ENCODE data around the gene ADCYAP1. TPM values are rescaled to one million over a fixed set of nuclear protein-coding genes. Genes with fewer than 3 reads are reported as not detected.

ADCYAP1 gene
- total RNA-seq, 4 donors from 2014 or later, result 0.41 to 0.64 TPM; not detected in 2

DNA sequence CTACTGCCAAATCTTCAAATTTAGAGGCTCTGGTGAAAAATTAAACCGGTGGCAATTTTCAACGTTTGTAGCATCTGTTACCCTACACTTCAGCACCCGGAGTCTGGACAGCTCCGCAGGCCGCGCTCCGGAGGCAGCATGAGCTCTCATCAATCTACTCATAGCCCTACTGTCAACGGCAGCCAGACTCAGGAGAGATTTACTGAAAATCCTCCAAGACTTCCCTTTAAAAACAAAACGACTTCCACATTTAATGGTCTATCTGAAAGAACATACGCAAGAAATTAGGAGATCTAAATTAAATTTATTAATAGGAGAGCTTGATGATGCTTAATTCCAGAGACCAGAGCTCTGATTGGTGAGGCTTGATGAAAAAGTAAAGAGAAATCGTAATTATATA is 970 bp upstream of the ADCYAP1 start:
- DNase-seq, result no peak
- Histone ChIP-seq H3K27ac (no peak overlapping the region), H3K4me1 (peaks cover 7 to 34% (median 22%) of the 10 kb centered on the region in 4 donors), H3K9me3 (no peaks in the 10 kb centered on the region), H3K4me3 (no peak overlapping the region), H3K36me3 (no peaks in the 10 kb centered on the region), H3K27me3 (peaks cover 85% of the 10 kb centered on the region)
- WGBS, 2 donors (ENCODE audit: low coverage in 1 of 2), result 7 to 21% methylated on average over 11 of the region's 11 CpGs
- intact Hi-C loops (cut with DNase I; ENCODE audit: low total_unique reads) (no loop called here), in situ Hi-C loops (cut with MboI; ENCODE audit: low pct_ligation_motif_present in 1 of 4, low pct_unique_long_range_greater_than_20kb in 1 of 4, low sequenced_read_pairs in 3 of 4) (no loop called here)
- TF ChIP-seq EP300 (IDR thresholded peaks at IDR 0.05; ENCODE audit: low read depth), result no peak
- no peak for TF ChIP-seq POLR2A (IDR thresholded peaks at IDR 0.05)
- TF ChIP-seq POLR2AphosphoS5 (IDR thresholded peaks at IDR 0.05), result no peak
- TF ChIP-seq, protein P1, sequence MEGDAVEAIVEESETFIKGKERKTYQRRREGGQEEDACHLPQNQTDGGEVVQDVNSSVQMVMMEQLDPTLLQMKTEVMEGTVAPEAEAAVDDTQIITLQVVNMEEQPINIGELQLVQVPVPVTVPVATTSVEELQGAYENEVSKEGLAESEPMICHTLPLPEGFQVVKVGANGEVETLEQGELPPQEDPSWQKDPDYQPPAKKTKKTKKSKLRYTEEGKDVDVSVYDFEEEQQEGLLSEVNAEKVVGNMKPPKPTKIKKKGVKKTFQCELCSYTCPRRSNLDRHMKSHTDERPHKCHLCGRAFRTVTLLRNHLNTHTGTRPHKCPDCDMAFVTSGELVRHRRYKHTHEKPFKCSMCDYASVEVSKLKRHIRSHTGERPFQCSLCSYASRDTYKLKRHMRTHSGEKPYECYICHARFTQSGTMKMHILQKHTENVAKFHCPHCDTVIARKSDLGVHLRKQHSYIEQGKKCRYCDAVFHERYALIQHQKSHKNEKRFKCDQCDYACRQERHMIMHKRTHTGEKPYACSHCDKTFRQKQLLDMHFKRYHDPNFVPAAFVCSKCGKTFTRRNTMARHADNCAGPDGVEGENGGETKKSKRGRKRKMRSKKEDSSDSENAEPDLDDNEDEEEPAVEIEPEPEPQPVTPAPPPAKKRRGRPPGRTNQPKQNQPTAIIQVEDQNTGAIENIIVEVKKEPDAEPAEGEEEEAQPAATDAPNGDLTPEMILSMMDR (IDR thresholded peaks at IDR 0.05), result no peak

DNA sequence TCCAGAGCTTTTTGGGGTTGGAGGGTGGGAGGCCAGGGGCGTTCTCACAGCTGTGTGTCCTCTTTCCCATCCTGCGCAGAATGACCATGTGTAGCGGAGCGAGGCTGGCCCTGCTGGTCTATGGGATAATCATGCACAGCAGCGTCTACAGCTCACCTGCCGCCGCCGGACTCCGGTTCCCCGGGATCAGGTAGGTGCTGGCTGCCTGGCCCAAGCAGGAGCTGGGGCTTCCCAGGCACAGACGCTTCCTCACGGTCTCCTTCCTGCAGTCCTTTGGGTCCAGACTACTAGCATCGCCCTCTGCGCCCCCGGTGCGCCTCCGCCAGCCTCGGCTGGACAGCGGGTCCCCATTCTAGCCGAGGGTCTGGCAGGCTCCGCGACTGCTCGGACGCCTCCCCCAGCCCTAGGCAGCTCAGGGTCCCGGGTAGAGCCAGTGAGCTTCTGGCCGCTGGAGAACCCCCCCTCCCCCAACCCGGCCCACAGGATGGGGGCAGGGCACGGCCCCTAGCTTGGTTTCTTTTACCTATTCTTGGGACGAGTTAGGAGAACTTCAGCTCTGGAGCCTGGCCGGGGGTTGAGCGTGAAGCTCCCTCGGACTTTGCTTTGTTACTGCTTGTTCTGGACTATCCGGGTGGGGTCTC is 756 bp downstream of the ADCYAP1 start:
- intact Hi-C loops (cut with DNase I; ENCODE audit: low total_unique reads), result no loop called here
- DNase-seq, result no peak
- Histone ChIP-seq H3K36me3 (no peaks in the 10 kb centered on the region), H3K4me3 (no peak overlapping the region), H3K9me3 (no peaks in the 10 kb centered on the region), H3K27ac (no peak overlapping the region), H3K4me1 (peaks cover 7 to 42% (median 22%) of the 10 kb centered on the region in 4 donors), H3K27me3 (peaks cover 97% of the 10 kb centered on the region)
- in situ Hi-C loops (cut with MboI; ENCODE audit: low pct_ligation_motif_present in 1 of 4, low pct_unique_long_range_greater_than_20kb in 1 of 4, low sequenced_read_pairs in 3 of 4), result no loop called here
- 27% methylated on average over 28 of the region's 33 CpGs; no CpG with 5 or more reads in 1 of the 2 donors for WGBS, 2 donors (ENCODE audit: low coverage in 1 of 2)
- TF ChIP-seq POLR2A (IDR thresholded peaks at IDR 0.05), result no peak

DNA sequence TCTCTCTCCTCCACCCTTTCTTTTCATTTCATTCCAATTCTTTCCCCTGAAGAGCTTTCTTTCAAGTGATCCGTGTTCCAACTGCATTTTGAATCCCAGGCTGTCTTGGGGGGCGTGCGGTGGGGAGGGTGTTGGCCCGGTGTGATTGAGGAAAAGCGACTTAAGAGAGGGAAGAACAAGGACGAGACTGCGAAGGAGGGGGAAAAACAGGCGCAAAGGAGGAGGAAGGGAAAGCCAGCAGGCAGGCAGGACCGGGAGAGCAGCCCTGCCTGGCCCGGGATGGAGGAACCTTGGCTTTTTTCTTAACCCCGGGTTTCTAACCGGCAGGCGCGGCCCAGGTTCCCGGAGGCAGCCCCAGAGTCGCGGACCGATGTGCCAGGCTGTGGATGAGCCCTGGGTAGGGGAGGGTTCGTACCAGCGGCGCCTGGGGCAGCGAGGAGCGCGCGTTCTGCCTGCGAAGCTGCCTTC is 1.3 kb downstream of the ADCYAP1 start:
- TF ChIP-seq POLR2A (IDR thresholded peaks at IDR 0.05), result no peak
- TF ChIP-seq, protein P1 (IDR thresholded peaks at IDR 0.05), result no peak
- no peak for TF ChIP-seq POLR2AphosphoS5 (IDR thresholded peaks at IDR 0.05)
- no peak for TF ChIP-seq EP300 (IDR thresholded peaks at IDR 0.05; ENCODE audit: low read depth)
- intact Hi-C loops (cut with DNase I; ENCODE audit: low total_unique reads) (no loop called here), in situ Hi-C loops (cut with MboI; ENCODE audit: low pct_ligation_motif_present in 1 of 4, low pct_unique_long_range_greater_than_20kb in 1 of 4, low sequenced_read_pairs in 3 of 4) (no loop called here)
- DNase-seq, result no peak
- Histone ChIP-seq H3K9me3 (no peaks in the 10 kb centered on the region), H3K36me3 (no peaks in the 10 kb centered on the region), H3K4me1 (peaks cover 7 to 42% (median 22%) of the 10 kb centered on the region in 4 donors), H3K27ac (no peak overlapping the region), H3K27me3 (peaks cover 98% of the 10 kb centered on the region), H3K4me3 (no peak overlapping the region)
- 11 to 19% methylated on average over 10 to 19 of the region's 26 CpGs for WGBS, 2 donors (ENCODE audit: low coverage in 1 of 2)

DNA sequence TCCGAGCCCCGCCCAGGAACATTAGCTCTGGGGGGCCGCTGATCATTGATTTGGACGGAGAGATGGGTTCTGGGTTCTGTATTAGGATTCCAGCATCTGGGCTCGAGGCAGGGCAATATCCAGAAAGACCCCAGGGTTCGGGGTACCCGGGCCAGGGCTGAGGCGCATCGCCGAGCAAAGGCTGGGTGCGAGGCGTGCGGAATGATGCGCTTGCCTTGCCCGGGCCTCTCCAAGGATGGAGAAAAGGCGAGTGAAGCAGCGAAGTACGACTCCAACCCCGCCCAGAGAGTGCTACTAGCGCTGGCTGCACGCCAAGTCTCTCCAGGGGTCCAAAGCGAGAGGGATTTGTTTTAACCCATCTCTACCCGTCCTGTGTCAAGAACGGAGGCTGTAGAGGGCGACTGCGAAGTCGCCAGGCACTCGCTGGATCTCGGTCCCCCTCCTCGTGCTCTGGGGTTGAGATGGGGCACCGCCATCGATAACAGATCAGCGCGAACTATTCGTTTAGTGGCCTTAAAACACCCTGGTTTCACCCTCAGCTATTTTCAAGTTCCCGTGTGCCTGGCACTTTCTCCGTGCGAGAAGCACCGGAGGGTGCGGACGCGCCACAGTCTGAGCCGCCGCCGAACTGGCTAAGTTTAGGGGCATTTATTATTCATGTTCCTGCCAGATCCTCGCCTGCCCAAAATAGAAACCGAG is 1.9 kb downstream of the ADCYAP1 start:
- DNase-seq, result no peak
- in situ Hi-C loops (cut with MboI; ENCODE audit: low pct_ligation_motif_present in 1 of 4, low pct_unique_long_range_greater_than_20kb in 1 of 4, low sequenced_read_pairs in 3 of 4) (no loop called here), intact Hi-C loops (cut with DNase I; ENCODE audit: low total_unique reads) (no loop called here)
- H3K27ac ChIP-seq, result no peak overlapping the region
- H3K27me3 ChIP-seq, result peaks cover 100% of the 10 kb centered on the region
- H3K4me1 ChIP-seq, result peaks cover 7 to 42% (median 22%) of the 10 kb centered on the region in 4 donors
- H3K4me3 ChIP-seq, result peak overlapping the region in 2 of 4 donors; percentile 19 to 45
- WGBS, 2 donors (ENCODE audit: low coverage in 1 of 2), result 20 to 25% methylated on average over 2 to 46 of the region's 47 CpGs
- no peaks in the 10 kb centered on the region for H3K36me3 ChIP-seq
- no peak for TF ChIP-seq EP300 (IDR thresholded peaks at IDR 0.05; ENCODE audit: low read depth)
- no peak for TF ChIP-seq POLR2A (IDR thresholded peaks at IDR 0.05)
- TF ChIP-seq POLR2AphosphoS5 (IDR thresholded peaks at IDR 0.05), result no peak
- TF ChIP-seq, protein P1 (IDR thresholded peaks at IDR 0.05), result no peak
- H3K9me3 ChIP-seq, result no peaks in the 10 kb centered on the region
